Activated CD4-positive, alpha-beta T cell treated with anti-CD3 and anti-CD28 coated beads for 48 hours (primary cell): ENCODE measurements around the gene UBR1.

ENCODE experiments used
- DNase-seq: peaks from one replicate; pipeline ENCODE4 v3.0.0-alpha.2; 2020

The UBR1 gene

DNA sequence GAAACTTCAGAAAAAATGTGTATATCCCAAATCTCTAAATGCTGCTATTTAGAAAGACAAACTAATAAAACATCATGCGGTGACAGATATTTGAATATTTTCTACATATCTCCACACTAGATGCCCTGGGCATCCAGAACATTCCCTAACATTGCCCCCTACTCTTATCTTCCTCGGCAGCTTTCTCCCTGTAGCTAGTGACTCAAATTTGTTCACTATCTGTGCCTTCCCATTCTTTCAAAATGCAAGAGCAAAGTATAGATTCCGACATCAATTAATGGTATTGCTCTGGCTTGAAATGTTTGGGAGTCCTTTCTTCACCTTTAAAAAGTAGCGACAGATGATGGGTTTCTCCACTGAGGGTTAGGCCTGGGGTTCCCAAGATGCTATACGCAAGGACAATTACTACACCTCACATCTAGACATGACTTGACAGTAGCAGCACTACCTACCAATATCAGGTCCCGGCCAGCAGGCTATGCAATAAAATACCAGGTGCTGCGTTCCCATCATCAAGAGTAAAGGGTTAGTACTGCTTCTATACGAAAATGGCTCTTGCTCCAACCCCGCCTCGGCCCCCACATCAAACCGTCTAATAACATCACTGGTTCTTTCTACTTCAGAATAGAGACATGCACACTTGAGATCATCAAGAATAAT lies 631 bp downstream of the UBR1 start:
- peak; percentile 41 for DNase-seq

DNA sequence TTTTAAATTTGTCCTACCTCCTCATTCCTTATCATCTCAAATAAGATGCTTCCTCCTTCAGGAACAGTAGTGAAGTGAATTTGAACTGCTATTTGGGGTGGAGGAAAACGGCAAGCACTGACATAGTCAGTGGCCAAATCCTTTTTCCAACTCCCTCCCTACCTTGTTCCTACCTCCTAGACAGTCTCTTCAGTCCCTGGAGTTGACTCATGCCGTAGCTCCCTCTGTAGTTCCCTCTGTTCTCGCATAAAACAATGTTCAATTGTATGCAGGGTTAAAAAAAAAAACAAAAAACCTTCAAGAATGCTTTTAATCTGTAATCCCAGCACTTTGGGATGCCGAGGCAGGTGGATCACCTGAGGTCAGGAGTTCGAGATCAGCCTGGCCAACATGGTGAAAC lies 1.4 kb downstream of the UBR1 start:
- no peak for DNase-seq

DNA sequence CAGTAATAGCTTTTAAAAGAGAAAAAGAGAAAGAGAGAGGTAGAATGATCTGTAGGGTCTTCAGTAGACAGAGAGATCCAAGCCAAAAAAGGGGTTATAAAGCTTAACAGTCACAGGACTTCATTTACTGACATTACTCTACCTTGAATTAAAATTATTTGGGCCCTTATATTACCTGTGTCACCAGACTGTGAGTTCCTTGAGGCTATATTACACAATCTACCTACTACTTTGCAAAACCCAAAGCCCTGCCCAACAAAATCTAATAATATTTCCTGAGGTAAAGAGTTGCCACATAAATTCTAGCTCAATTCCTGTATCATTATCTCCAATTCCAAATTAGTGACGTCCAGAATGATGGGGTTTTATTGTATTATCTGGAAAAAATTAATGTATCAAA lies 1.9 kb downstream of the UBR1 start:
- no peak for DNase-seq

DNA sequence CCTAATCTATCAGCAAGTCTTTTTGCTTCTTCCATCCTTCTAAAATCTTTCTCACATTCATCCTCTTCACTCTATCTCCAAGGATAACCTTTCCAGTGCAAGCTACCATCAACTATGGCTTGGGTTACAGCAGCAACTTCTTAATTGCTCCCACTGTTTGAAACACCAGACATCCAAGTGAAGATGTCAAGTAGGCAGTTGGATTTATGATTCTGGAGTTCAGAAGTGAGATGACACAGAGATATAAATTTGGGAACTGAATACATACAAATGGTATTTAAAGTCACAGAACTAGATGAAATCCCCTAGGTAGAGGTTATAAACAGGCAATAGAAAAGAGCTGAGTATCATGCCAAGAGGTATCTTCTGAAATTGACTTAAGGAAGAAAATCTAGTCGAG lies 3.7 kb downstream of the UBR1 start:
- DNase-seq = no peak

DNA sequence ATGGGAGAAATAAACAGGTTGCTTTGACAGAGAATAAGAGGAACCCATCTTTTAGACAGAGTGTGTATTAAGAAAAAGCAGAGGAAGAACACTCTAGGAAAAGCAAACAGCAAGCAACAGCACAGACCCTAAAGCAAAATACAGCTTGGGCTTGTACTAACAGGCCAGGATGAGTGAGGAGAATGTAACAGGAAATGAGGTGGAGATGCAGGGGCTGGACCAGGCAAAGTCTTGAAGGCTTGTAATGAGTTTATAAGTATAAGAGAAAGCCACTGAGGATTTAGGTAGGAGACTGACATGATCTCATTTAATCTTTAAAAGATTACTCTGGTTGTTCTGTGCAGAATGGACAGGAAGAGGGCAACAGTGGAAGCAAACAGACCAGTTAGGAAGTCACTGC lies 4.9 kb downstream of the UBR1 start:
- DNase-seq = no peak

DNA sequence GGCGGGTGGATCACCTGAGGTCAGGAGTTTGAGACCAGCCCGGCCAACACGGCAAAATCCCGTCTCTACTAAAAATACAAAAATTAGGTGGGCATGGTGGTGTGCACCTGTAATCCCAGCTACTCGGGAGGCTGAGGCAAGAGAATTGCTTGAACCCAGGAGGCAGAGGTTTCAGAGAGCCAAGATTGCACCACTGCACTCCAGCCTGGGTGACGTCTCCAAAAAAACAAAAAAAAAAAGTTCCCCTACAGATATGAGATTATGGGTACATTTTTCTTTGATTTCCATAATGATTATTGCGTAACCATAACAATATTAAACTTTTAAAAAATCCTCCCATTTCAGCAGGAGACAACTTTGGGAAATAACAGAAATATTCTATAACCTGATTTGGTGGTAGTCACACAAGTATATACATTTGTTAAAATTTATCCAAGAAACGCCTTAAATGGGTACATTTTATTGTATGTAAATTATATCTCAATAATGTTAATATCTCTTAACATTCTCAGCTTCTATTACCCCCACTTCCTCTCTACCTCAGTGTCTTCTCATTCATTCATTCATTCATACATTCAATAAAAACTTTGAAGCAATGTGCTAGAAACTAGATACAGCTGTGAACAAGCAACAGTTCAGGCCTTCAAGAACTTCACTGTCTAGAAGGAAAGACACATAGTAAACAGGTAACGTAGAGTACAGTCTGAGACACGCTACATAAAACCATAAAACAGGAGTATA lies 6.6 kb downstream of the UBR1 start:
- no peak for DNase-seq

DNA sequence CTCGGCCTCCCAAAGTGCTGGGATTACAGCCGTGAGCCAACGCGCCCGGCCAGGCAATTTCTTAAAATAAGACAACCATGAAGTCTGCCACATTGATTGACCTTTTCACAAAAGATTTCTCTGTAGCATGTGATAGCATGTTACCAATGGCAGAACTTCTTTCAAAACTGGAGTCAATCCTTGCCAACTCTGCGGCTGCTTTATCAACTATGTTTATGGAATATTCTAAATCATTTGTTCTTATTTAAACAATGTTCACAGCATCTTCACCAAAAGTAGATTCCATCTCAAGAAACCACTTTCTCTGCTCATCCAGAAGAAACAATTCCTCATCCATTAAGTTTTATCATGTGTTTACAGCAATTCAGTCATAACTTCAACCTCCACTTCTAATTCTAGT lies 9.4 kb downstream of the UBR1 start:
- no peak for DNase-seq

DNA sequence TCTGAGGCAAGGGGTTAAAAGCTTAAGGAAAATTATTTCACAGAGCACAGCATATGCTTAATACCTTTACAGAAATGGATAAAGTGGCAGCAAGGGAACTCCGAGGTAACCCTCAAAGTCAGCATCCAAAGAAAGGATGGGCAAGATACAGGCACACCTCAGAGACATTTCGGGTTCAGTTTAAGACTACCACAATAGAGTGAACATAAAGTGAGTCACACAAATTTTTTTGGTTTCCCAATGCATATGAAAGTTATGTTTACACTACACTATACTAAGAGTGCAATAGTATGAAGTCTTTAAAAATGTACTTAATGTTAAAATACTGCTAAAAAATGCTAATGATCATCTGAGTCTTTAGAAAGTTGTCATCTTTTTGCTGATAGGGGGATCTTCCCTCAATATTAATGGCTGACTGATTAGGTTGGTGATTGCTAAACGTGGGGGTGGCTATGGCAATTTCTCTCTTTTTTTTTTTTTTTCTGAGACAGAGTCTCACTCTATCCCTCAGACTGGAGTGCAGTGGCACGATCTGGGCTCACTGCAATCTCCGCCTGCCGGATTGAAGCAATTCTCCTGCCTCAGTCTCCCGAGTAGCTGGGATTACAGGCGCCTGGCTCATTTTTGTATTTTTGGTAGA lies 10.0 kb downstream of the UBR1 start:
- no peak for DNase-seq

DNA sequence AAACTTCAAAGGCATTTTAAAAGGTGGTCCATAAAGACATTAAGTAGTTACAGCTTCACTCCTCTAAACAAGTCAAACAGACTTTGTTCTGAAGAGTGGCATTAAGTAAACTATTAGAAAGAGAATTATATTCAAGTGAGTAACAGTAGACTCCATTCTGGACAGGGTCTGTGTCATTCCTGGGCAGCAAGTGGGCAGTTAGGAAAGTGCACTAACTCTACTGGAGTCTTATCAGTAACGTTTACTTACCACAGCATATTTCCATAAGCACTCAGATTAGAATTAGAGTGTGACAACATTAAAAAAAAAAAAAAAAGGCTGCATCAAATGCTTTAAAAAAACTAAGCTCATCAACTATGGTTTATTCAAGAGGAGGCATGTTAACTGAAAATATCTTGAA lies 10.6 kb downstream of the UBR1 start:
- DNase-seq = no peak

DNA sequence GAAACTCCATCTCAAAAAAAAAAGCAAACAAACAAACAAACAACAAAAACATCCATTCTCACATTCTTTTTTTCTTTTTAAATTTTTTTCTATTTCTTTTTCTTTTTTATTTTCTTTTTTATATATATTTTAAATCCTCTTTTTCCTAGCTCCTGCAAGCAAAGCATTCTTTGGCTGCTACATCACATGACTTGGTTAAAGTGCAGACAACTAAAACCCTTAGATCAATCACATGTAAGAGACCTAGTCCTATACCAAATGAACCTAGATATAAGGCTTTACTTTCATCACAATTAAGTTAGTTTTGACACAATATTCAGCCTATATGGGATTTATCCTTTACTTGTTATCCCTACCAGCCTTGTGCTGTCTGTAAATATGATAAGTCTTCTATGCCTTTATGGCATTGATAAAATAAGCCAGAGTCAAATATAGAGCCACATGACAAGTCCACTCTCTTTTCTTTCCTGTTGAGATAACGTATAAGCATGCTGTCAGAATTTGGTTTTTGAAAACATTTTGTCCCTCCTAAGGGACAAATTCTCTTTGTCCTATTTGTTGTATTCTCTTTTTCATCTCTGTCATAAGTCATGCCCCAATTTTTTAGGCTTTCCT lies 11.3 kb downstream of the UBR1 start:
- no peak for DNase-seq

DNA sequence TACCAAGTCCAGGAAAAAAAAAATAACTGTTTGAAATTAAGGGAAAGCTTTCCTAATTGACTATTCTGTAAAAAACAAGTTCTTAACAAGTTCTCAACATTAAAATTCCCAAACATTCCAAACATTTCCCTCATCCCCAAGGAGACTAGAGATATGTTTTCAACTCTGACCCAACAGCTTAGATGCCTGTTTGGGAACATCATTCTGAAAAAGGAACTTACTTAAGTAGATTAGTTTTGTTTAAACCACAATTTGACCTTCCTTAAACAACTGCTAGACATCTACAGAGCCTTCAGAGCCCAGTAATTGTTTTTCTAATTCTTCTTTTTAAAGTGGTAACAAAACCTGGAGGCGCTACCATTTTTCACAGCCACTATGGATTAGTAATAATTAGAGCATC lies 12.8 kb downstream of the UBR1 start:
- DNase-seq = no peak

DNA sequence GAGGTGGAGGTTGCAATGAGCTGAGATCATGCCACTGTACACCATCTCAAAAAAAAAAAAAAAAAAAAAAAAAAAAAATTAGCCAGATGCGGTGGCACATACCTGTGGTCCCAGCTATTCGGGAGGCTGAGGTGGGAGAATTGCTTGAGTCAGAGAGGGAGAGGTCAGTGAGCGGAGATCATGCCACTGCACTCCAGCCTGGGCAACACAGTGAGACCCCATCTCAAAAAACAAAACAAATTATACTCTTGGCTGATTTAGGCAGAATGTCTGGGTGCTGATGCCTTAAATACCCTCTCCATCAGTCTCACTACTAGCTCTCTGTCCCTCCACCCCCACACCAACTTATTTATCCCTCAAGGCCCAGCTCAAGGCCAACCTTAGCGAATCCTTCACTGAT lies 14.0 kb downstream of the UBR1 start:
- DNase-seq = no peak

DNA sequence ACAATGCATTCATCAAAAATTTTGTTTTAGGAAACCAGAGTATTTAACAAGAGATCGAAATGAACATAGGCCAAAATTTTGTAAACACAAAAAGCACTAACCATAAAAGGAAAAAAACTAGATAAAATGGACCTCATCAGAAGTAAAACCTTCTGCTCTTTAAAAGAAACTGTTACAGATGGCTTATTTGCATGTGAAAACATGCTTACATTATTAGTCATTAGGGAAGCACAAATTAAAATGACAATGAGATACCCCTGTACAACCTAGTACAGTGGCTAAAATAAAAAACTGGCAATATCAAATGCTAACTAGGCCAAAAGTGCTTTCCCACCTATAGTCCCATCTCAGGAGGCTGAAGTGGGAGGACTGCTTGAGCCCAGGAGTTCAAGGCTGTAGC lies 19.3 kb downstream of the UBR1 start:
- no peak for DNase-seq

DNA sequence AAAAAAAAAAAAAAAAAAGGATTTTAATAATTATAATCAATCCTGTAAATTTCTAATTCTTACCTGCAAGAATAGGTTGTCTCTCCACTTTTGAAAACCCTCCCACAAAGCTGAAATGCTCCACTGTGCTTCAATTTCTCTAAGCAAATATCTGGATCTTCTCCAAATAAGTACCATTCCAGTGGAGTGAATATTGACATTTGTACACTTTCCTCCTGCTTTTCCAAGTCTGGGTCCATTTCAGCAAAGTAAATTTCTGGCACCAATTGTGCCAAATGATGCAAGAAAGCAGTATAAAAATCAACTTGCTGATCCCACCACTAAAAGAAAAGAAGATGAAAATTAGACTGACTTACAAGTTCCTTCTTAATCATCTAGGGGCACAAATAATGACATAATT lies 19.9 kb downstream of the UBR1 start:
- DNase-seq = no peak

DNA sequence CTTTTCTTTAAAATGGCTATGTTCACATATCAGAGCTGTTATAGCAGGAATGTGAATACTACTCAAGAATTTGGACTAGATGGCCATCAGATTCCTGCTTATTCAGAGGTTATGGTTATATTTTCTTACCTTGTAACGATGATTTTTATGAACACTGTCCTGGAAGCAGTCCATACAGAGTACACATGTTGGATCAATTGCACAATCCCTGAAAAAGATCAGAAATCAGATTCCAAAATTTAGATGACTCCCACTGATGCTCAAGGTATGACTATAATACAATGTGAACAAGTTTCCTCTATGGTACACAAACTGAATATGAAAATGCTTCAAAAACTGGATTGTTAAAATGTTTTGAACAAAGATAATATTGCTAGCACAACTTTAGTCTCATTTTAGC lies 23.3 kb downstream of the UBR1 start:
- no peak for DNase-seq

DNA sequence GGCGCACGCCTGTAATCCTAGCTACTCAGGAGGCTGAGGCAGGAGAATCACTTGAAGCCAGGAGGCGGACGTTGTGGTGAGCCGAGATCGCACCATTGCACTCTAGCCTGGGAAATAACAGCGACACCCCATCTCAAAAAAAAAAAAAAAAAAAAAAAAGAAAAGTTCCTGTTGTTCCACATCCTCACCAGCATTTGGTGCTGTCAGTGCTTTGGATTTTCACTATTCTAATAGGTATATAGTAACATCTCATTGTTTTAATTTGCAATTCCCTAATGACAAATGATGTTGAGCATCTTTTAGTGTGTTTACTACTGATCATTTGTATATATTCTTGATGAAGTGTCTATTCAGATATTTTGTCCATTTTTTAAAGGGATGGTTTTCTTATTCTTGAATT lies 24.6 kb downstream of the UBR1 start:
- DNase-seq = no peak

DNA sequence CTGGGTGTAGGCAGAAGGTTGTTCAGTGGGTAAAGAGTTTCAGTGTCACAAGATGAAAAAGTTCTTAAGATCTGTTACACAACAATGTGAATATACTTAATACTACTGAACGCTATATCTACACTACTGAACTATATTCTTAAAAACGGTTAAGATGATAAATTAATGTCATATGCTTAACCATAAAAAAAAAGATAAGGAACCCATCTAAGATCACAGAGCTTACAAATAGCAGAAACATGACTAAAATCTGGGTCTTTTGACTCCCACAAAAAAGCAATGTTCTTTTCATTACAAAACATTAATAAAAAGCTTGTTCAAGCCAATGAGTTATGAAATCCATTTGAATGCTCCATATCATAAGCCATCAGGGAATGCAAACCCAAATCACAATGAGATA lies 34.4 kb downstream of the UBR1 start:
- DNase-seq = no peak

DNA sequence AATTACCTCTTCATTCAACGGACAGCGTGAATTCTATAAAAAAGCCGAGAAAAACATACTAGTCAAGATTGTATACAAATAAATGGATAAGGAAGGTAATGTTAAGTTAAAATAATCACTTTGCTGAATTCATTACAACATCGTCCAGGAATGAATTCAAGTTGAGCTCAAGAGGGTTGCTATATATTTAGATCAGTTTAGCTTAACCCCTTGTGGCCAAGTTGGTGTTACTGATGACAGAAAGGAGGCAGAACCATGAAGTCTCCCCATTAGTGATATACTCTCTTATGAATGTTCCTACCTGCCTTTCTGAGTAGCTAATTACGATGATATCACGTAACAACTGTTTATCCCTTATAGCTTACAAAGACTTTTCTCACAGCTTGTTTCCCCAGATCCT lies 34.9 kb downstream of the UBR1 start:
- no peak for DNase-seq

DNA sequence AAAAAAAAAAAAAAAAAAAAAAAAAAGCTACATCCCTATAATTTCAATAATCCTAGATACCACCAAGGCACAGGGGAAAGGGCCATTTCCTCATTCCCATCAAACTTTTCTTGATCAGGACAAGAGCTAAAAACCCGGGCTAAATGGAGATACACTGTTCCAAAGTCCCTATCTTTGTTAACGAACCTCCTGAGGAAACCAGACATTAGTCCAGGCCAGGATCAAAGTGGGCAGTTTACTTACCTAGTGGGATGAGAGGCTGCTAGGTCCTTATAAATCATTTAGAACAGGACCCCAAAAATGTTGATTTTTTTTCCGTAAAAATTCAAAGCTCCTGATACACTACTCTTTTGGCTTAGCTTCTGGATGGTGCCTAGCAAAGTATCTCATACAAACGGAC lies 35.6 kb downstream of the UBR1 start:
- no peak for DNase-seq

DNA sequence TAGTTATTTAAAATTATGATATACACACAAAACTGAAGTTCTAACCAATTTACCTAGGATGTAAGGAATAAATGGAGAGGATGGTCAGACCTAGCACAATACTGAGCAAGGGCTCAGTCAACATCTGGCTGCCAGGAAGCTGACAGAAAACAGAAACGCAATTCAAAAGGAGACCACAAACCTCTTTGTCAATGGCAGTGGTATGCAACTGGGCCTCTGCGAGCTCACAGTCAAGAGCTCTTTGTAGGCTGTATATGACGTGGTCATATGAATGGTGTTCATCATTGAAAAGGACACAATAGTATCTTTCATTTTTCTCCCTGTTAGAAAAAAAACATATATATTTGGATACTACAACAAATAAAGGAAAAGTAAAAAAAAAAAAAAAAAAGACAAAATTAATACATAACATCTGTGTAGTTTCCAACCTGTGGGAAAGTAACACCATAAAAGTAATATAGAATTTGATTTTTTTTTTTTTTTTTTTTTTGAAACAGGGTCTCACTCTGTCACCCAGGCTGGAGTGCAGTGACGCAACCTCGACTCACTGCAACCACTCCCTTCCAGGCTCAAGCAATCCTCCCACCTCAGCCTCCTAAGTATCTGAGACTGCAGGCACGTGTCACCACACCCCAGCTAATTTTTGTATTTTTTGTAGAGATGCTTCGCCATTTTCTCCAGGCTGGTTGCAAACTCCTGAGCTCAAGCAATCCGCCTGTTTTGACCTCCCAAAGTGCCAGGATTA lies 37.9 kb downstream of the UBR1 start:
- DNase-seq = peak; percentile 32

DNA sequence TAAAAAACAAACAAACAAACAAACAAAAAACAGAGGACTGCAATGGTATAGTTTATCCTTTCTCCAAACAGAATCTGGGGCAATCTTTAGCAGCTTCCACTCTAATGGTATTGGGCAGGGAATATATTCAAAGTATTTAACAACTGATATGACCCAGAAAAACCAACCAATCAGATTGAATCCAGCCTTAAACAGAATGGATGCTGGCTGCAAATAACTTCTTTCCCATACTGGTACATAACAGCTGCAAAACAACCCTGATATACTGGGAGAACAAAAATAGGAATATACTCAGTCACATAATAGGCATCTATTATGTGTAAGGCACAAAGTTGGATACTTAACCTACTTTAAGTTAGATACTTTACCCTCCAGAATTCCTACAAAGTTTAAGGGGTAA lies 49.1 kb downstream of the UBR1 start:
- no peak for DNase-seq

DNA sequence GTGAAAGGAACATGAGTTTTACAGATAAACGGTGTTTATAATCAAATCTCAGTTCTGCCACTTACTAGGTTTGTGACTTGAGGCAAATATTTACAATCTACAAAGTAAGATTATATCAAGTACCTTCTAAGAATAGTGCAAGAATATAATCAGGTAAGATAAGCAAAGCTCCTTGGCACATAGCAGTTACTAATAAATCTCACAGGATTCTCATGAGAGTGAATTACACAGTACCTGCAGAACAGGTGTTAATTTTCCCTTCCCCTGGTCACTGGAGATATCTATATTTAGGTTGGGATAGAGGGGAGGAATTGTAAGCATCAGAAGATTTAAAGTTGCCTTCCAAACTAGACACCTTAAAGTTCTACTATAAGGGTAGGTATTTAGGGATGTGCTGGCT lies 53.0 kb downstream of the UBR1 start:
- no peak for DNase-seq

DNA sequence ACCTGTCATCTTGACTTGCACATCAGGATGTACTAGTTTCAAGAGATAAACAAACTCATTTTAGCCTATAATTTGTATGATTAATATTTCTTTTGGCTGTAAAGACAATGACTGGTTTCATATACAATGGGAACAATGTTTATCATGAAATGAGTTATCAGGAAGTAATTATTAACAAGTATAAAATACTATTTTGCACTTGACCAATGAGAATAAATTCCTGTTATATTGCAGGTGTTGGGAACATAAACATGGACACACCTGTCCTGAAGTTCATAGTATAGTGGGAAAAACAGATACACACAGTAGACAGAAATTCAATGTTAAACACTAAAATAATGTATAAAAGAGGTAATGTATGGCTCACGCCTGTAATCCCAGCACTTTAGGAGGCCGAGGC lies 56.9 kb downstream of the UBR1 start:
- DNase-seq = no peak
